ENCODE data around the gene EFCC1. TPM values are rescaled to one million over a fixed set of nuclear protein-coding genes. Genes with fewer than 3 reads are reported as not detected.

The EFCC1 gene, protein sequence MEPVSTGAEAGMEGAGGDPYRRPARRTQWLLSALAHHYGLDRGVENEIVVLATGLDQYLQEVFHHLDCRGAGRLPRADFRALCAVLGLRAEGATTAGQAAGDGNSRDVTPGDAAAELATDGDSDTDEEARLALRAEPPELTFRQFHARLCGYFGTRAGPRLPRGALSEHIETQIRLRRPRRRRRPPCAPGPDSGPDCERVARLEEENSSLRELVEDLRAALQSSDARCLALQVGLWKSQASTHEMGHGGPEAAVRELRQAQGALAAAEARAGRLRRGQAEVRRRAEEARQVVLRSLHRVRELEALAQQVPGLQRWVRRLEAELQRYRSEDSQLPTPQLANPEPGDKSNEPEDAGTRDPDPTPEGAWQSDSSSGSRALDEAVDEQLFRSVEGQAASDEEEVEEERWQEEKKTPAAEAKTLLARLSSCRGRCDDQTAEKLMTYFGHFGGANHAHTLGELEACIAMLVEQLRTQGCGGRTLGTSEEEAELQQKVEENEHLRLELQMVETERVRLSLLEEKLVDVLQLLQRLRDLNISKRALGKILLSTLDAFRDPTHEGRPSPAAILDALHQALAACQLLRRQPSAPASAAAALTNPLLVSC
- total RNA-seq: 3.7 TPM
- 2.4 TPM for polyA plus RNA-seq (ENCODE audit: insufficient read depth, low read depth, low replicate concordance)
- long read RNA-seq, donor 1: 0 reads
- long read RNA-seq, donor 2: 0 reads
- long read RNA-seq, donor 3: 0 reads
- long read RNA-seq, donor 4: 0 reads
- long read RNA-seq, donor 5: 0 reads
- long read RNA-seq, donor 6: 0 reads
- long read RNA-seq, donor 7, partial matches to known transcripts: 2 of 11 reads
- long read RNA-seq, donor 7, other reads (novel, unspliced or antisense): 8 of 11 reads
- long read RNA-seq, donor 8: 0 reads
- long read RNA-seq, donor 9: 0 reads
- long read RNA-seq, donor 10: 0 reads

GRCh38 chr3:129001101-129001805, at the start of gene EFCC1:
Gene EFCC1, plus strand, starts transcription at chr3:129001304. Its CDS starts 325 bp downstream, at chr3:129001629.
- FAIRE-seq (no peak), DNase-seq (peak; percentile 72 to 88 (median 84))
- Histone ChIP-seq H3K36me3 (ENCODE audit: control insufficient read depth in 2 of 3, insufficient read depth in 3 of 3, low read length in 3 of 3) (no peaks in the 10 kb centered on the region), H3K27ac (ENCODE audit: low read depth in 2 of 2, low read length in 2 of 2) (peak within 1 kb of the TSS; percentile 63 to 78), H3K4me3 (ENCODE audit: low read length in 3 of 3) (peak within 1 kb of the TSS; percentile 34 to 51 (median 36)), H3K27me3 (ENCODE audit: control insufficient read depth, insufficient read depth, low read length) (peaks cover 25% of the 10 kb centered on the region), H3K9me3 (ENCODE audit: control insufficient read depth in 2 of 3, insufficient read depth in 1 of 3, low read length in 3 of 3) (no peaks in the 10 kb centered on the region), H3K4me1 (ENCODE audit: control insufficient read depth in 2 of 3, insufficient read depth in 2 of 3, low read depth in 1 of 3, low read length in 3 of 3) (peaks cover 0 to 26% (median 0%) of the 10 kb centered on the region in 3 donors), H3K9ac (ENCODE audit: low read length in 3 of 3) (peak within 1 kb of the TSS in 2 of 3 donors; percentile 29 to 34)
- intact Hi-C loops (cut with DNase I): no loop called here
- TF ChIP-seq, protein P1, sequence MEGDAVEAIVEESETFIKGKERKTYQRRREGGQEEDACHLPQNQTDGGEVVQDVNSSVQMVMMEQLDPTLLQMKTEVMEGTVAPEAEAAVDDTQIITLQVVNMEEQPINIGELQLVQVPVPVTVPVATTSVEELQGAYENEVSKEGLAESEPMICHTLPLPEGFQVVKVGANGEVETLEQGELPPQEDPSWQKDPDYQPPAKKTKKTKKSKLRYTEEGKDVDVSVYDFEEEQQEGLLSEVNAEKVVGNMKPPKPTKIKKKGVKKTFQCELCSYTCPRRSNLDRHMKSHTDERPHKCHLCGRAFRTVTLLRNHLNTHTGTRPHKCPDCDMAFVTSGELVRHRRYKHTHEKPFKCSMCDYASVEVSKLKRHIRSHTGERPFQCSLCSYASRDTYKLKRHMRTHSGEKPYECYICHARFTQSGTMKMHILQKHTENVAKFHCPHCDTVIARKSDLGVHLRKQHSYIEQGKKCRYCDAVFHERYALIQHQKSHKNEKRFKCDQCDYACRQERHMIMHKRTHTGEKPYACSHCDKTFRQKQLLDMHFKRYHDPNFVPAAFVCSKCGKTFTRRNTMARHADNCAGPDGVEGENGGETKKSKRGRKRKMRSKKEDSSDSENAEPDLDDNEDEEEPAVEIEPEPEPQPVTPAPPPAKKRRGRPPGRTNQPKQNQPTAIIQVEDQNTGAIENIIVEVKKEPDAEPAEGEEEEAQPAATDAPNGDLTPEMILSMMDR (IDR thresholded peaks at IDR 0.05; ENCODE audit: borderline replicate concordance, extremely low read depth, insufficient read depth): no peak

GRCh38 chr3:128956440-128956839, 44.7 kb upstream of the EFCC1 start:
- Histone ChIP-seq H3K27me3 (ENCODE audit: control insufficient read depth, insufficient read depth, low read length) (no peaks in the 10 kb centered on the region), H3K4me3 (ENCODE audit: low read length in 3 of 3) (no peak overlapping the region), H3K4me1 (ENCODE audit: control insufficient read depth in 2 of 3, insufficient read depth in 2 of 3, low read depth in 1 of 3, low read length in 3 of 3) (no peaks in the 10 kb centered on the region), H3K27ac (ENCODE audit: low read depth in 2 of 2, low read length in 2 of 2) (no peak overlapping the region), H3K9ac (ENCODE audit: low read length in 3 of 3) (no peak overlapping the region), H3K36me3 (ENCODE audit: control insufficient read depth in 2 of 3, insufficient read depth in 3 of 3, low read length in 3 of 3) (no peaks in the 10 kb centered on the region), H3K9me3 (ENCODE audit: control insufficient read depth in 2 of 3, insufficient read depth in 1 of 3, low read length in 3 of 3) (no peaks in the 10 kb centered on the region)
- TF ChIP-seq, protein P1 (IDR thresholded peaks at IDR 0.05; ENCODE audit: borderline replicate concordance, extremely low read depth, insufficient read depth): no peak
- FAIRE-seq (no peak), DNase-seq (no peak)
- intact Hi-C loops (cut with DNase I): no loop called here

DNA sequence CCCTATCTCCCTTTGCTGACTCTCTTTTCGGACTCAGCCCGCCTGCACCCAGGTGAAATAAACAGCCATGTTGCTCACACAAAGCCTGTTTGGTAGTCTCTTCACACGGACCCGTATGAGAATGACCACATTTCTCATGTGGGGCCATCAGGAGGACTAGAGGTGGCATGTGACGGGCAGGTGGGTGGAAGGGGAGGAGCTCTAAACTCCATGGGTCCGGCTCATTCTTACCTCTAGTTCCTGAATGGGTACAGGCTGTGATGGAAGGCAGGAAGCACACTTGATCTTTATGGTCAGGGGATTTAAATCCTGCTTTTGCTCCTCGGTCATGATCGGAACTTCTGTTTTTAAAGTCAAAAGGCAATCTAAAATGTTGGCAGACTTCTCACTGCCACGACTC, 35.8 kb upstream of the EFCC1 start:
- intact Hi-C loops (cut with DNase I): no loop called here
- Histone ChIP-seq H3K9me3 (ENCODE audit: control insufficient read depth in 2 of 3, insufficient read depth in 1 of 3, low read length in 3 of 3) (no peaks in the 10 kb centered on the region), H3K4me3 (ENCODE audit: low read length in 3 of 3) (no peak overlapping the region), H3K36me3 (ENCODE audit: control insufficient read depth in 2 of 3, insufficient read depth in 3 of 3, low read length in 3 of 3) (no peaks in the 10 kb centered on the region), H3K4me1 (ENCODE audit: control insufficient read depth in 2 of 3, insufficient read depth in 2 of 3, low read depth in 1 of 3, low read length in 3 of 3) (no peaks in the 10 kb centered on the region), H3K27me3 (ENCODE audit: control insufficient read depth, insufficient read depth, low read length) (no peaks in the 10 kb centered on the region), H3K9ac (ENCODE audit: low read length in 3 of 3) (no peak overlapping the region), H3K27ac (ENCODE audit: low read depth in 2 of 2, low read length in 2 of 2) (no peak overlapping the region)
- TF ChIP-seq, protein P1 (IDR thresholded peaks at IDR 0.05; ENCODE audit: borderline replicate concordance, extremely low read depth, insufficient read depth): no peak
- DNase-seq (no peak), FAIRE-seq (no peak)
